GM12874 (cell line): Measurements from ENCODE around the gene SOX10.

Experiments
- TF ChIP-seq, protein P1 (sequence below): IDR thresholded peaks from 2 replicates; pipeline ENCODE4 v1.5.1; 2011; ENCODE audit warnings: low read depth, mild to moderate bottlenecking, control low read depth, low read length, moderate library complexity; ENCODE audit not compliant: insufficient read depth

SOX10 gene

DNA sequence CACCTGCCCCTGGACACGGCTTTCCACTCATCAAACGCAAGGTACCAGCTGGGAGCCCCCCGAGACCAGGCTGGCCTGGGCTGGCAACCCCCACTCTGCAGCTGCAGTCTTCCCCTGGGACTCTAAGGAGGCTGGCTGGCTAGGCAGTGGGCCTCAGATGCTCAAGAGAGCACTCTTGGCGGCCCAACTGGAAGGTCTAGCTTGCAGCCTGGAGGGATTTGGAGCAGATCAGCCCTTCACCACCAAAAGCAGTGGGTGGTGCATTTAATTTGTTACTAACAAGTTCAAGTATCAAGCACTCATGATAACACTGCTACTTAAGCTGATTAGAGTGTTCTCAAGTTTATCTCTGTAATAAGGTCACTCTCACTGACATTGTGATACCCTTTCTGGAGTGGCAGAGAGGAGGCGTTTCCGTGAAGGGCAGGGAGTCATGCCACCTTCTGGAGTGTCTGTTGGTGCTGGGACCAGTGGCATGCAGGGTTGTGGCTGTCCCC lies 52.4 kb downstream of the SOX10 start:
- TF ChIP-seq, protein P1, sequence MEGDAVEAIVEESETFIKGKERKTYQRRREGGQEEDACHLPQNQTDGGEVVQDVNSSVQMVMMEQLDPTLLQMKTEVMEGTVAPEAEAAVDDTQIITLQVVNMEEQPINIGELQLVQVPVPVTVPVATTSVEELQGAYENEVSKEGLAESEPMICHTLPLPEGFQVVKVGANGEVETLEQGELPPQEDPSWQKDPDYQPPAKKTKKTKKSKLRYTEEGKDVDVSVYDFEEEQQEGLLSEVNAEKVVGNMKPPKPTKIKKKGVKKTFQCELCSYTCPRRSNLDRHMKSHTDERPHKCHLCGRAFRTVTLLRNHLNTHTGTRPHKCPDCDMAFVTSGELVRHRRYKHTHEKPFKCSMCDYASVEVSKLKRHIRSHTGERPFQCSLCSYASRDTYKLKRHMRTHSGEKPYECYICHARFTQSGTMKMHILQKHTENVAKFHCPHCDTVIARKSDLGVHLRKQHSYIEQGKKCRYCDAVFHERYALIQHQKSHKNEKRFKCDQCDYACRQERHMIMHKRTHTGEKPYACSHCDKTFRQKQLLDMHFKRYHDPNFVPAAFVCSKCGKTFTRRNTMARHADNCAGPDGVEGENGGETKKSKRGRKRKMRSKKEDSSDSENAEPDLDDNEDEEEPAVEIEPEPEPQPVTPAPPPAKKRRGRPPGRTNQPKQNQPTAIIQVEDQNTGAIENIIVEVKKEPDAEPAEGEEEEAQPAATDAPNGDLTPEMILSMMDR = no peak

DNA sequence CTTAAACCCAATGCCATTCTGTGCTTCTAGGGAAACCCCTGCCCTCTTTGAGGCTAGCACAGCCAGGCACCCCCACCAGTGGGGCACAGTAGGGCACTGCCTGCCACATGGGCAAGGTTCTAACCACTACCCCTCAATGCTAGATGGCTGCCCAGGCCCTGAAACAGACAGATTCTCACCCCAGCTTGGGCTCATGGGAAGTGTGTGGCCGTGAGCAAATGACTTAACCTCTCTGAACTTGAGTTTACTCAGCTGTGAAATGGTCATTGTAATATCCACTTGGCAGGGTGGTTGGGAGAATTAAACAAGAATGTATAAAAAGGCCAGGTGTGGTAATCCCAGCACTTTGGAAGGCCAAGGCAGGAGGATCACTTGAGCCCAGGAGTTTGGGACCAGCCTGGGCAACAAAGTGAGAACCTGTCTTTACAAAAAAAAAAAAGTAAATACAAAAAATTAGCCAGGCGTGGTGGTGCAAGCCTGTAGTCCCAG lies 53.4 kb downstream of the SOX10 start:
- TF ChIP-seq, protein P1 = no peak

DNA sequence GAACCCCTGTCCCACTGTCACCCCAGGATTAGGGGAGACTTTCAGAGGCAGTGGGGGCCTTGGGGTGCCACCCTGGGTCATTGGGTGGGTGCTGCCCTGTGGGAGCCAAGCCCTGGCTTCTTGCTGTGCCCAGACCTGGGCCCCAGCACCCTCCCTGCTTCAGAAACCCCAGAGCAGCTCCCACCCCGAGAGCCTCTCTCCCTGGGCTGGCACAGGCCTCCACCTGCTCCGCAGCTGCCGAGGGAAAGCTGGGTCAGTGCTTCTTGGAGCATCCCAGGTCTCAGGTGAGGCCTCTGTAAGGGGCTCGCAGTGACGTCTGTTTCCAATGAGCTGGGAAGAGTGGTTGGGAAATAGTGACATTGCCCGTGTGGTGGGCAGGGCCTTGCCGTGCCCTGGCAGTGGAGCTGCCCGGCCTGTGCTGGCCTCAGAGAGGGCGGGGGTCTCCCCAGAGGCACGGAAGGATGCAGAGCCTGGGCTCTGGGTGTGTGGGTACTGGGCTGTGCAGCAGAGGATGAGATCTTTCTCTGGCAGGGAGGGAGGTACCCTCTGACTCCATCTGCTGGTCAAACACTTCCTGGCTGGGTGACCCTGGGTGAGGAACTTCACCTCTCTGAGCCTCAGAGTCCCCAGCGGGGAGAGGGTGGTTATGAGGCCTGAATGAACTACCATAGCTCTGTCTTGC lies 53.9 kb downstream of the SOX10 start:
- TF ChIP-seq, protein P1 = peak; percentile 56

DNA sequence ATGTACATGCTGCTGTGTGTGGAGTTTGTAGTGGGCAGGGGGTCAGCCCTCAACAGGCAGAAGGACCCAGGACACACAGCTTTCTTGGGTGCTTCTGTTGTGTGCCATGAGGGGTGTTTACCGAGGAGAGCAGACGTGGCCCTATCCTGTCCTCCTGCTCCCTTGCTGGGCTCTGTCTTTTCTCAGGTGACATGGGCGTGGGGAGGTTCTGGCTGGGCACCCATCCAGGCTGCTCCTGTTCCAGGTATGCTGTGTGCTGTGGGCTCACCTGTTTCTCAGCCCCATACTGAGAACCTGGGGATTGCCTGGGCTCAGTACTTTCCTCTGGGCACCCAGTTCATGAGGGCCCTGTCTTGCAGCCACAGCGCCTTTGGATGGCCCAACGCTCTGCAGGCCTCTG lies 55.0 kb downstream of the SOX10 start:
- TF ChIP-seq, protein P1 = no peak

DNA sequence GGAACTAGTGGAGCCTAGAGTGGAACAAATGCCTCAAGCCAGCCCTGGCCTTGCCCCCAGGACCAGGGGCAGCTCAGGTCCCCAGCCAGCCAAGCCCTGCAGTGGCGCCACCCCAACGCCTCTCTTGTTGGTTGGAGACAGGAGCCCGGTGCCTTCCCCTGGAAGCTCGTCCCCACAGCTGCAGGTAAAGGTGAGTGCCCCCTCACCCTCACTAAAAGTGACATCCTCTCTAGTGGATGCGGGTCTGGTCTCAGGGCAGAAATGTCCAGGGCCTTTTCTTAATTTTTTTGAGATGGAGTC lies 56.8 kb downstream of the SOX10 start:
- TF ChIP-seq, protein P1 = no peak

DNA sequence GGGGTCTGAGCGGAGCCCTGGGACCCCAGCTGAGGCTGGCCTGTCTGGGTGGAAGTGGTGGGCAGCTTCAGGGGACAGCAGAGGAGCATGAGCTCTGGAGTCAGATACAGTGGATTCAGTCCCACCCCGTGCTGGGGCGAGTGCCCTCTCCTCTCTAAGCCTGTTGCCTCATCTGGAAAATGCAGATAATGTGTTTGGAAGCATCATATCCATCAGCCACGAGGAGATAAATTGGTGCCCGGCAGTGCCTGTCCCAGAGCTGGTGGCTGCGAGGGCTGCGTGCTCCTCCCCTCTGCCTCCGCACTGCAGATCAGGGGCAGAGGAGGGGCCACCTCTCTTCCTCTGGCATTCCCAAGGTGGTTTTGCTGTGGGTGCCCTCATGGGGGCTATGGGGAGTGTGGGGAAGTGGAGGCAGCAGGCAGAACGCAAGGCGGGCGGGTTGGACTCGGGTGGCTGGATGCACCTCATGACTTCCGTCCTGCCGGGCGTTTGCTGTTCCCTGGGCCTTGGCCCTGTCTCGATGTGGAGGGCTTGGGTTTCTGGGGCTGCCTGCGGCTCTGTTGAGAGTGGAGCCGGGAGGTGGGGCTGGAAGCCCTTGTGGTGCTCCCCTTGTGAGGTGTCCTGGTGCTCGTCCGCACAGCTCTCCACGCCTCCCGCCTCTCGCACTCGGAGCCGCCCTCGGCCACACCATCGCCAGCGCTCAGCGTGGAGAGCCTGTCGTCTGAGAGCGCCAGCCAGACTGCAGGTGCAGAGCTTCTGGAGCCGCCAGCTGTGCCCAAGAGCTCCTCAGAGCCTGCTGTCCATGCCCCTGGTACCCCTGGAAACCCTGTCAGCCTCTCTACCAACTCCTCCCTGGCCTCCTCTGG lies 57.4 kb downstream of the SOX10 start:
- TF ChIP-seq, protein P1 = no peak

DNA sequence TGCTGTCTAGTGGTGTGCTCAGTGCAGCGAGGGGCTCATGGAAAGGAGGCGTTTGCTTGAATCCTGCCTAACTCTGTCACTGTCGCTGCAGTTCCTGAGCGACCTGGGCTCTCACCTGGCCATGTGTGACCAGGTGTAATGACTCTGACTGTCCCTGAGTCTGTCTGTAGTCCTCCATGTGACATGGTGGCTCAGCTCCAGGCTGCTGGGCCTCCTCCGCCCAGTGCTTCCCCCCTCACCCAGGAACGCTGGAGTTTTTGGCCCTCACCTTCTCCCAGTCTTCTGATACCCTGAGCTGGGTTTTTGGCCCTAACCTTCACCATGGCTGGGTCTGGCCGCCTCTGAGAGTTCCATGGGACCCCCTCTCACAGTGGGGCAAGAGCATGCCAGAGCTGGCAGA lies 58.0 kb downstream of the SOX10 start:
- TF ChIP-seq, protein P1 = no peak
